ENCODE data around the gene FAM149B1.

Gene FAM149B1

DNA sequence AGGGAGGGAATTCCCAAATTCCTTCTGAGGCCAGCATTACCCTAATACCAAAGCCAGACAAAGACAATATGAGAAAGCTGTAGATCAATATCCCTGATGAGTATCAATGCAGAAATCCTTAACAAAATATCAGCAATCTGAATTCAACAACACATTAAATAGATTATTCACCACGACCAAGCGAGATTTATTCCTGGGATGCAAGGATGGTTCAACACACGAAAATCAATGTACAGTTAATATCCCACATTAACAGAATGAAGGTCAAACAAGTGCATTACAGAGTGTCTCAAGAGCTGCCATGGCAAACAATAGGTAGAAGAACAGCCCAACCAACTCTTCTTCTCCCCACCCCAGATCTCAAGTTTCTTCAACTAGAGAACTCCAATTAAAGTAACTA, 6.3 kb upstream of the FAM149B1 start:
- Mint-ChIP-seq H3K36me3 (peaks cover 93% of the 10 kb centered on the region), H3K9me3 (no peaks in the 10 kb centered on the region), H3K4me1 (peaks cover 55% of the 10 kb centered on the region), H3K4me3 (no peak overlapping the region), H3K27ac (peak overlapping the region; percentile 15)
- ATAC-seq (no peak), DNase-seq (ENCODE audit: low spot score in 2 of 2) (no peak)

- ATAC-seq, result no peak
- Mint-ChIP-seq H3K4me1 (peaks cover 69% of the 10 kb centered on the region), H3K9me3 (no peaks in the 10 kb centered on the region), H3K36me3 (peaks cover 92% of the 10 kb centered on the region), H3K4me3 (no peak overlapping the region), H3K27ac (peak overlapping the region; percentile 58)
- no peak for DNase-seq (ENCODE audit: low spot score in 2 of 2)
Measured at GRCh38 chr10:73163096-73163495, 4.8 kb upstream of the FAM149B1 start.

DNA sequence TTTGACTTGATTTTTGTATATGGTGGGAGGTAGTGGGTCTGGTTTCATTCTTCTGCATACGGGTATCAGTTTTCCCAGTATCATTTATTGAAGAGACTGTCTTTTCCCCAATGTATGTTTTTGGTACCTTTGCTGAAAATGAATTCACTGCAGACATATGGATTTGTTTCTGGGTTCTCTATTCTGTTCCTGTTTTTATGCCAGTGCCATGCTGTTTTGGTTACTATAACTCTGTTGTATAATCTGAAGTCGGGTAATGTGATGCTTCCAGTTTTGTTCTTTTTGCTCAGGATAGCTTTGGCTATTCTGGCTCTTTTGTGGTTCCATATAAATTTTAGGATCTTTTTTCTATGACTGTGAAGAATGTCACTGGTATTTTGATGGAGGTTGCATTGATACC, 947 bp upstream of the FAM149B1 start:
- Mint-ChIP-seq H3K36me3 (peaks cover 60% of the 10 kb centered on the region), H3K27ac (peak overlapping the region; percentile 98), H3K9me3 (no peaks in the 10 kb centered on the region), H3K4me3 (peak overlapping the region; percentile 99), H3K4me1 (peaks cover 51% of the 10 kb centered on the region)
- DNase-seq (ENCODE audit: low spot score in 2 of 2), result no peak
- ATAC-seq, result no peak

GRCh38 chr10:73167458-73167782, 499 bp upstream of the FAM149B1 start:
- ATAC-seq (no peak), DNase-seq (ENCODE audit: low spot score in 2 of 2) (no peak)
- Mint-ChIP-seq H3K4me1 (peaks cover 47% of the 10 kb centered on the region), H3K27ac (peak overlapping the region; percentile 98), H3K36me3 (peaks cover 56% of the 10 kb centered on the region), H3K9me3 (no peaks in the 10 kb centered on the region), H3K4me3 (peak overlapping the region; percentile 99)

DNA sequence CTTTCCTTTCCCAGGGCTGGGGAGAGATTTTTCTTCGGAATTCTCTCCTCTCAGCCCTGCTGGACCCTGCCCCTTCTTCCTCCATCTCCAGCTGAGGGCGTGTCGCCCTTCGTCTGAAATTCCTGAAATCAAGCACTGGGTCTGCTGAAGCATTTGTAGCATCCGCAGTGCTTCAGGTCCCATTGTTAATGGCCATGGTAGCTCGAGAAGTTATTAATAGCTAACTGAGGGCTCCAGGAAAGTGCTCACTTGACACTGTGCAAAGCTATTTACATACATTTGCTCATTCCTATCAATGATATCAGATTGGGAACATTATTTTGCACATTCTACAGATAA, 515 bp downstream of the FAM149B1 start:
- H3K4me1 Mint-ChIP-seq, result peaks cover 39% of the 10 kb centered on the region
- H3K27ac Mint-ChIP-seq, result peak overlapping the region; percentile 98
- DNase-seq (ENCODE audit: low spot score in 2 of 2), result no peak
- H3K36me3 Mint-ChIP-seq, result peaks cover 45% of the 10 kb centered on the region
- ATAC-seq, result peak; percentile 5
- no peaks in the 10 kb centered on the region for H3K9me3 Mint-ChIP-seq
- peak overlapping the region; percentile 99 for H3K4me3 Mint-ChIP-seq

DNA sequence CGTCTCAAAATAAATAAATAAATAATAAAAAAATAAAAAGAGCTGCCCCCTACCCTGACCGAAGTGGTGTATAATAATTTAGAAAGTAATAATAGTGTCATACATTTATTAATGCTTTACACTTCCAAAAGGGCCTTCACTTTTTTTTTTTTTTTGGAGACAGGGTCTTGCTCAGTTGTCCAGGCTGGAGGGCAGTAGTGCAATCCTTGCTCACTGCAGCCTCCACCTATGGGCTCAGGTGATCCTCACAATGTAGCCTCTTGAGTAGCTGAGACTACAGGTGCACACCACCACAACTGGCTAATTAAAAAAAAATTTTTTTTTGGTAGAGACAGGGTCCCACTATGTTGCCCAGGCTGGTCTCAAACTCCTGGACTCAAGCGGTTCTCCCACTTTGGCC, 1.4 kb downstream of the FAM149B1 start:
- Mint-ChIP-seq H3K9me3 (no peaks in the 10 kb centered on the region), H3K4me1 (peaks cover 33% of the 10 kb centered on the region), H3K27ac (no peak overlapping the region), H3K4me3 (peak overlapping the region; percentile 99), H3K36me3 (peaks cover 39% of the 10 kb centered on the region)
- ATAC-seq, result no peak
- no peak for DNase-seq (ENCODE audit: low spot score in 2 of 2)

DNA sequence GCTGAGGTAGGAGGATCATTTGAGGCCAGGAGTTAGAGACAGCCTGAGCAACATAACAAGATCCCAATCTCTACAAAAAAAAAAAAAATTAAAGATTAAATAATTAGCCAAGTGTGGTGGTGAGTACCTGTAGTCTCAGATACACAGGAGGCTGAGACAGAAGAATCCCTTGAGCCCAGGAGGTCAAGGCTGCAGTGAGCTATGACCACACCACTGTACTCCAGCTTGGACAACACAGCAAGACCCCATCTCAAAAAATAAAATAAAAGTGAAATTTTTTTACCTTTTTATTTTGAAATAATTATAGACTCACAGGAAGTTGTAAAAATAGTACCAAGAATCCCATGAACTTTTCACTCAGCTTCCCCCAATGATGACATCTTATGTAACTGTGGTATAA, 4.9 kb downstream of the FAM149B1 start:
- Mint-ChIP-seq H3K4me1 (peaks cover 1% of the 10 kb centered on the region), H3K9me3 (no peaks in the 10 kb centered on the region), H3K36me3 (peaks cover 37% of the 10 kb centered on the region), H3K27ac (no peak overlapping the region), H3K4me3 (no peak overlapping the region)
- DNase-seq (ENCODE audit: low spot score in 2 of 2) (no peak), ATAC-seq (no peak)

DNA sequence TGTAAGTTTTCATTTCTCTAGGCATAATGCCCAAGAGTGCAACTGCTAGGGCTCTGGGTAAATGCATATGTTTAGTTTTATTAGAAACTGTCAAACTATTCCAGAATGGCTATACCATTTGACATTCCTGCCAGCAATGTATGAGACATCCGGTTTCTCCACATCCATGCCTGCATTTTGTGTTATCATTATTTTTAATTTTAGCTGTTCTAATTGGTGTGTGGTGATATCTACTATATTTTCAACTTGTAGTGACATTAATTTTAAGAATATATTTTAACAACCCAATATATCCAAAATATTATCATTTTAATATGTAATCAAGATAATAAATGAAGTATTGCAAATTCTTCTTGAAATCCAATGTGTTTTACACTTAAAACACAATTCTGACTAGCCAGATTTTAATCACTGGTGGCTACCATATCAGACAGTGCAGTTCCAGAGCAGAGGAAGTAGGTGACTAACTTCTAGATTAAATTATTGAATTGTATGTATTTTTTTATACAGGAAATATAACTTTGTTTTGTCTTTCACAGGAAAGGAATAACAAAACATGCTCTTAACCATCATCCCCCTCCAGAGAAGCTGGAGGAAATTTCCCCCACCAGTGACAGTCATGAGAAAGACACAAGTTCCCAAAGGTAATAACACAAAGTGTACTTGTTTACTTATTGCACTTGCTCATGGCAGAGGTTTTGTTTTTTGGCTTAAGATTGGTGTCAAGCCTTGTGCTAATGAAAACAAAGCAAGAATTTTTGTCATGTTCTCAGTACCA, 6.4 kb downstream of the FAM149B1 start:
- H3K36me3 Mint-ChIP-seq, result peaks cover 47% of the 10 kb centered on the region
- H3K4me3 Mint-ChIP-seq, result no peak overlapping the region
- no peak for ATAC-seq
- H3K9me3 Mint-ChIP-seq, result no peaks in the 10 kb centered on the region
- DNase-seq (ENCODE audit: low spot score in 2 of 2), result no peak
- H3K4me1 Mint-ChIP-seq, result no peaks in the 10 kb centered on the region
- H3K27ac Mint-ChIP-seq, result no peak overlapping the region

DNA sequence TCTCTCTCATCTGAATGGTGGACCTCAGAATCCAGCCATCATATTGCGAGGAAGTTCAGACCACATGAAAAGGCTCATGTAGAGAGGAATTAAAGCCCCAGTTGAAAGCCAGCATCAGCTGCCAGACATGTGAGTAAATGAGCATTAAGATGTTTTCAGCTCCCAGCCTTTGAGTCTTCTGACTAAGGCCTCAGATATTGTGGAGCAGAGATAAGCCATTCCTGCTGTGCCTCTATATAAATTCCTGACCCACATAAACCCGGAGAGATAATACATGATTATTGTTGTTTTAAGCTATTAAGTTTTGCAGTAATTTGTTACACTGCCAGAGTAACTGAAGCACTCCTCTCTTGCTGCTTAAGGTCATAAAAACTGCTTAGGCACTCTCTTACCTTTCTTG, 14.6 kb downstream of the FAM149B1 start:
- Mint-ChIP-seq H3K36me3 (peaks cover 38% of the 10 kb centered on the region), H3K4me3 (no peak overlapping the region), H3K27ac (no peak overlapping the region), H3K4me1 (no peaks in the 10 kb centered on the region), H3K9me3 (no peaks in the 10 kb centered on the region)
- ATAC-seq (no peak), DNase-seq (ENCODE audit: low spot score in 2 of 2) (no peak)

GRCh38 chr10:73183667-73184281, 15.9 kb downstream of the FAM149B1 start:
- H3K4me1 Mint-ChIP-seq, result no peaks in the 10 kb centered on the region
- no peak overlapping the region for H3K27ac Mint-ChIP-seq
- no peaks in the 10 kb centered on the region for H3K9me3 Mint-ChIP-seq
- ATAC-seq (no peak), DNase-seq (ENCODE audit: low spot score in 2 of 2) (no peak)
- no peak overlapping the region for H3K4me3 Mint-ChIP-seq
- peaks cover 27% of the 10 kb centered on the region for H3K36me3 Mint-ChIP-seq

GRCh38 chr10:73186266-73186665, 18.3 kb downstream of the FAM149B1 start:
- Mint-ChIP-seq H3K27ac (no peak overlapping the region), H3K9me3 (no peaks in the 10 kb centered on the region), H3K4me3 (no peak overlapping the region), H3K36me3 (peaks cover 7% of the 10 kb centered on the region), H3K4me1 (no peaks in the 10 kb centered on the region)
- ATAC-seq (no peak), DNase-seq (ENCODE audit: low spot score in 2 of 2) (no peak)

GRCh38 chr10:73190188-73190587, 22.3 kb downstream of the FAM149B1 start:
- Mint-ChIP-seq H3K4me1 (no peaks in the 10 kb centered on the region), H3K36me3 (peaks cover 10% of the 10 kb centered on the region), H3K9me3 (no peaks in the 10 kb centered on the region), H3K4me3 (no peak overlapping the region), H3K27ac (no peak overlapping the region)
- ATAC-seq (no peak), DNase-seq (ENCODE audit: low spot score in 2 of 2) (no peak)

- H3K36me3 Mint-ChIP-seq, result no peaks in the 10 kb centered on the region
- no peaks in the 10 kb centered on the region for H3K4me1 Mint-ChIP-seq
- H3K27ac Mint-ChIP-seq, result no peak overlapping the region
- no peak overlapping the region for H3K4me3 Mint-ChIP-seq
- DNase-seq (ENCODE audit: low spot score in 2 of 2) (no peak), ATAC-seq (no peak)
- no peaks in the 10 kb centered on the region for H3K9me3 Mint-ChIP-seq
Measured at GRCh38 chr10:73205081-73205480, 37.2 kb downstream of the FAM149B1 start.

GRCh38 chr10:73205890-73206289, 38.0 kb downstream of the FAM149B1 start:
- no peak overlapping the region for H3K27ac Mint-ChIP-seq
- no peak for ATAC-seq

DNA sequence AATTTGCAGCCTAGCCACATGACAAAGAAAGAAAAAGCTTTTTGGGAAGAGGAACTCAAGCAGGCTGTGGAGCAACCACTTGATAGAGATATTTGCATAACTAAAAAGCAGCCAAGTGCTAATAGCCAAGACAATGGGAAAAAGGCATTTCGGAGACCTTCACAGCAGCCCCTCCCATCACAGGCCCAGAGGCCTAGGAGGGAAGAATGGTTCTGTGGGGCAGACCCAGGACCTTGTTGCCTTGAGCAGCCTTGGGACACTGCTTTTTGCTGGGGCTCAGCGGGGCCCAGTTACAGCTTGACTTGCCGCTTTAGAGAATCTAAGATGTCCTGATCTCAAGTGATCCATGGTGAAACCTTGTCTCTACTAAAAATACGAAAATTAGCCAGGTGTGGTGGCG, 38.5 kb downstream of the FAM149B1 start:
- no peak for DNase-seq (ENCODE audit: low spot score in 2 of 2)
- Mint-ChIP-seq H3K4me3 (no peak overlapping the region), H3K27ac (no peak overlapping the region)

More at GRCh38 chr10:73205890-73206289, 38.0 kb downstream of the FAM149B1 start:
- DNase-seq (ENCODE audit: low spot score in 2 of 2), result no peak
- H3K9me3 Mint-ChIP-seq, result no peaks in the 10 kb centered on the region
- H3K4me1 Mint-ChIP-seq, result no peaks in the 10 kb centered on the region
- H3K4me3 Mint-ChIP-seq, result no peak overlapping the region
- H3K36me3 Mint-ChIP-seq, result no peaks in the 10 kb centered on the region

GRCh38 chr10:73207883-73208282, 40.0 kb downstream of the FAM149B1 start:
- no peaks in the 10 kb centered on the region for H3K9me3 Mint-ChIP-seq
- H3K4me3 Mint-ChIP-seq, result no peak overlapping the region
- no peak for ATAC-seq
- no peak overlapping the region for H3K27ac Mint-ChIP-seq
- no peak for DNase-seq (ENCODE audit: low spot score in 2 of 2)
- no peaks in the 10 kb centered on the region for H3K36me3 Mint-ChIP-seq
- no peaks in the 10 kb centered on the region for H3K4me1 Mint-ChIP-seq

More for the DNA sequence above, 38.5 kb downstream of the FAM149B1 start:
- ATAC-seq, result no peak
- H3K4me1 Mint-ChIP-seq, result no peaks in the 10 kb centered on the region
- H3K36me3 Mint-ChIP-seq, result no peaks in the 10 kb centered on the region
- H3K9me3 Mint-ChIP-seq, result no peaks in the 10 kb centered on the region

Data from stimulated activated effector memory CD8-positive, alpha-beta T cell treated with anti-CD3 and anti-CD28 coated beads, Interleukin-12 subunit alpha, Interleukin-12 subunit beta, amount 100 ng/mL, for 72 hours (primary cell).